ENCODE data around the gene PSMD3.

DNA sequence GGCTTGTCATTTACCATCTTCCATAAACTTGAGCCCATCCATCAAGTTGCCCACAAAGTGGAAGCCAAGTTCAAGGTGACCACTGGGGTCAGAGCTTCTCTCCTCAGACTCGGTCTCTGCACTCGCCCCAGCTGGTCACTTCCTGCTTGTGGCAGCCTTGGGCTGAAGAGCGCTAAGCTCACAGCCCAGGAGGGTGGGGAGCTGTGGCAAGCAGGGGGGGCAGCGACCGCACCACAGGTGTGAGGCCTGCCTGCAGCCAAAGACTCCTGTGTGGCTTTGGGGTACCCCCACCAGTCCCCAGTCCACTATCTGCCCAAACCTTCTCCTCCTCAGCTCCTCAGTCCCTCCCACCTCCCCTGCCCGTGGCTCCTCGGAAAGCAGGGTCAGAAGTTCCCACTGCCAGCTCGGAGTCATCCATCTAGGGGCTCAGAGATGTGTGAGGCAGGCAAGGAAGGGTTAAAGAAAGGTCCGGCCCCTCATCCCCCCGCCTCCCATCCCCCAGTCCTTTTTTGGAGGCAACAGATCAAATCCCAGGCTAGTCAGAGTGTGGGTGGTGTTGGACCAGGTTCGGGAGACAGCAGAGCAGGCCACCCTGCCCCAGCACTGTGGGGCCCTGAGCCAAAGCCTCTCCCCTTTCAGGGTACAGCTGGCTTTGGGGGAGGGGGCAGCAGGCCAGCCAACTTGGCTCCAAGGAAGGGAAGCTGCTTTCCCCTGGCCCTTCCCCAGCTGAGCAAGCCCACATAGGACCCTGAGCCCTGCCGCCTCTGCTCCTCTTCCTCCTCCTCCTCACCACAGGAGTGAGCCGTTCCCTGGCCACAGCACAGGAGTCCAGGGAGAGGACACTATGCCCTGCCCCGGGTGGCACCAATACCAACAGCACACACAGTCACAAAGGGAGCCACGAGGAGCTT lies 37.9 kb downstream of the PSMD3 start:
- no peak for TF ChIP-seq CTCF (IDR thresholded peaks at IDR 0.05)
- no peak for TF ChIP-seq EP300 (IDR thresholded peaks at IDR 0.05)
- TF ChIP-seq POLR2A (IDR thresholded peaks at IDR 0.05), result no peak
